A549 (cell line): ENCODE measurements around the gene MBNL1.

Experiments used
- CTCF ChIP-seq: fragments of >200 bp; sonication (Bioruptor Twin); formaldehyde crosslinking; IDR thresholded peaks from 3 replicates; pipeline ENCODE4 v1.5.1; 2016
- HDAC2 ChIP-seq: fragments of 200-600 bp; sonication (generic); IDR thresholded peaks from 2 replicates; pipeline ENCODE4 v1.6.1; 2016
- JUN ChIP-seq, 2 experiments: fragments of >200 bp; sonication (Bioruptor Twin); formaldehyde crosslinking; IDR thresholded peaks; 2 replicates in 1 of 2; 3 replicates in 1 of 2; pipeline ENCODE4 v1.6.1; 2016 to 2017
- MYC ChIP-seq: IDR thresholded peaks from 2 replicates; pipeline ENCODE4 v1.6.1; 2012; ENCODE audit warnings: mild to moderate bottlenecking, inconsistent platforms, low read length, improper control_type of control experiment, borderline replicate concordance
- NPAS2 ChIP-seq: fragments of 250-450 bp; sonication (Bioruptor Pico); IDR thresholded peaks from 2 replicates; pipeline ENCODE4 v1.8.0; 2022; ENCODE audit warnings: mild to moderate bottlenecking, moderate library complexity, borderline replicate concordance
- POLR2A ChIP-seq: IDR thresholded peaks from 2 replicates; pipeline ENCODE4 v1.6.1; 2012; ENCODE audit warnings: mild to moderate bottlenecking, low read length
- RAD21 ChIP-seq, 2 experiments: fragments of >200 bp in 1 of 2; sonication (Bioruptor Twin) in 1 of 2; formaldehyde crosslinking in 1 of 2; IDR thresholded peaks in 1 of 2; conservative IDR thresholded peaks in 1 of 2; 2 replicates in 1 of 2; 3 replicates in 1 of 2; pipeline ENCODE4 v1.6.1; 2012 to 2018; ENCODE audit warnings: inconsistent platforms in 1 of 2
- RCOR1 ChIP-seq: fragments of 150-350 bp; IDR thresholded peaks from 2 replicates; pipeline ENCODE4 v1.6.1; 2014; ENCODE audit warnings: antibody characterized with exemption, low read length, low read depth
- TF ChIP-seq, protein P1 (sequence below): IDR thresholded peaks from 2 replicates; pipeline ENCODE4 v1.6.1; 2012
- TF ChIP-seq, protein P2 (sequence below): fragments of 200-600 bp; sonication (generic); IDR thresholded peaks from 2 replicates; pipeline ENCODE4 v1.6.1; 2016; ENCODE audit warnings: antibody characterized with exemption, mild to moderate bottlenecking, moderate library complexity

GRCh38 chr3:152298393-152299248, 29.9 kb downstream of the MBNL1 start:
- TF ChIP-seq CTCF = no peak
- TF ChIP-seq, protein P1, sequence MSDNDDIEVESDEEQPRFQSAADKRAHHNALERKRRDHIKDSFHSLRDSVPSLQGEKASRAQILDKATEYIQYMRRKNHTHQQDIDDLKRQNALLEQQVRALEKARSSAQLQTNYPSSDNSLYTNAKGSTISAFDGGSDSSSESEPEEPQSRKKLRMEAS = peak; percentile 77
- TF ChIP-seq RCOR1 = no peak
- TF ChIP-seq HDAC2 = no peak
- no peak for TF ChIP-seq POLR2A
- peak in 1 of 2 experiments; percentile 12; a peak in 1 of 5 replicates for TF ChIP-seq RAD21 (conservative IDR thresholded peaks at IDR 0.05 in 1 of 2, IDR thresholded peaks at IDR 0.05 in 1 of 2)
- TF ChIP-seq, protein P2, sequence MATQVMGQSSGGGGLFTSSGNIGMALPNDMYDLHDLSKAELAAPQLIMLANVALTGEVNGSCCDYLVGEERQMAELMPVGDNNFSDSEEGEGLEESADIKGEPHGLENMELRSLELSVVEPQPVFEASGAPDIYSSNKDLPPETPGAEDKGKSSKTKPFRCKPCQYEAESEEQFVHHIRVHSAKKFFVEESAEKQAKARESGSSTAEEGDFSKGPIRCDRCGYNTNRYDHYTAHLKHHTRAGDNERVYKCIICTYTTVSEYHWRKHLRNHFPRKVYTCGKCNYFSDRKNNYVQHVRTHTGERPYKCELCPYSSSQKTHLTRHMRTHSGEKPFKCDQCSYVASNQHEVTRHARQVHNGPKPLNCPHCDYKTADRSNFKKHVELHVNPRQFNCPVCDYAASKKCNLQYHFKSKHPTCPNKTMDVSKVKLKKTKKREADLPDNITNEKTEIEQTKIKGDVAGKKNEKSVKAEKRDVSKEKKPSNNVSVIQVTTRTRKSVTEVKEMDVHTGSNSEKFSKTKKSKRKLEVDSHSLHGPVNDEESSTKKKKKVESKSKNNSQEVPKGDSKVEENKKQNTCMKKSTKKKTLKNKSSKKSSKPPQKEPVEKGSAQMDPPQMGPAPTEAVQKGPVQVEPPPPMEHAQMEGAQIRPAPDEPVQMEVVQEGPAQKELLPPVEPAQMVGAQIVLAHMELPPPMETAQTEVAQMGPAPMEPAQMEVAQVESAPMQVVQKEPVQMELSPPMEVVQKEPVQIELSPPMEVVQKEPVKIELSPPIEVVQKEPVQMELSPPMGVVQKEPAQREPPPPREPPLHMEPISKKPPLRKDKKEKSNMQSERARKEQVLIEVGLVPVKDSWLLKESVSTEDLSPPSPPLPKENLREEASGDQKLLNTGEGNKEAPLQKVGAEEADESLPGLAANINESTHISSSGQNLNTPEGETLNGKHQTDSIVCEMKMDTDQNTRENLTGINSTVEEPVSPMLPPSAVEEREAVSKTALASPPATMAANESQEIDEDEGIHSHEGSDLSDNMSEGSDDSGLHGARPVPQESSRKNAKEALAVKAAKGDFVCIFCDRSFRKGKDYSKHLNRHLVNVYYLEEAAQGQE = no peak
- no peak for TF ChIP-seq JUN (IDR thresholded peaks at IDR 0.05)
- no peak for TF ChIP-seq NPAS2 (CRISPR knock-in tag)
- TF ChIP-seq MYC = peak; percentile 9
